C4-2B (cell line): ENCODE data around the gene ZNF618.

ENCODE experiments used
- H3K27ac ChIP-seq: fragments of 450-650 bp; 2 replicates; pipeline ENCODE4 v1.5.1; 2017
- CTCF ChIP-seq: fragments of 450-650 bp; conservative IDR thresholded peaks from 2 replicates; pipeline ENCODE4 v1.5.1; 2017; ENCODE audit warnings: mild to moderate bottlenecking
- ZFX ChIP-seq: fragments of 450-650 bp; IDR thresholded peaks from 2 replicates; pipeline ENCODE4 v1.6.1; 2017

Gene ZNF618

GRCh38 chr9:113963696-113964494, 87.8 kb downstream of the ZNF618 start:
- TF ChIP-seq ZFX = no peak
- H3K27ac ChIP-seq = no peak overlapping the region

- no peak overlapping the region for H3K27ac ChIP-seq
- TF ChIP-seq ZFX (no peak), CTCF (no peak)
Measured at GRCh38 chr9:113964495-113965170, 88.5 kb downstream of the ZNF618 start.

GRCh38 chr9:113966394-113966793, 90.3 kb downstream of the ZNF618 start:
- TF ChIP-seq CTCF = no peak
- no peak overlapping the region for H3K27ac ChIP-seq

DNA sequence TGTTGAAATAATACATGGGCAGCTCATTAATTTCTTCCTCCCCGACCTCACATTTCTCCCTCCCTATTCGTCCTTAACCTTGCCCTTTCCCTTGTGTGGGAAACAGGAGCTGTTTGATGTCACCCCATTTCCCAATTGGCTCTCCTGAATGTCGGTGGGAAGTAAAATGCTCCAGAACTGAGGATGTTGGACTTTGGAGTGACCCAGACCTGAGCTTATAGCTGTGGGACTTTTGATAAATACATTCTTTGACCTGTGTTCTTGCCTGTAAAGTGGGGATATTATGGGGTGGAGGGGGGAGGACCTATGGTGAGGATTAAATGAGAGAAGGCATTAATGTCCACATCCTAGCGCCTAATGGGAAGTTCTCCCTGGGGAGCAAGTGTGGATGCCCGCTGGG, 91.3 kb downstream of the ZNF618 start:
- no peak for TF ChIP-seq ZFX
- TF ChIP-seq CTCF = no peak
- no peak overlapping the region for H3K27ac ChIP-seq

- TF ChIP-seq ZFX (no peak), CTCF (no peak)
- H3K27ac ChIP-seq = no peak overlapping the region
Measured at GRCh38 chr9:113969343-113969742, 93.2 kb downstream of the ZNF618 start.

- H3K27ac ChIP-seq = no peak overlapping the region
- TF ChIP-seq ZFX (no peak), CTCF (no peak)
Measured at GRCh38 chr9:113973226-113973625, 97.1 kb downstream of the ZNF618 start.

- TF ChIP-seq CTCF (no peak), ZFX (no peak)
- no peak overlapping the region for H3K27ac ChIP-seq
Measured at GRCh38 chr9:113973963-113974413, 97.9 kb downstream of the ZNF618 start.
